Left ventricle myocardium inferior (tissue), 1 donor: ENCODE measurements around the gene INAFM2. TPM values are rescaled to one million over a fixed set of nuclear protein-coding genes. Genes with fewer than 3 reads are reported as not detected.

Source experiments
- DNase-seq: peaks from one replicate; pipeline ENCODE4 v3.0.0-alpha.2; 2020
- H3K27ac ChIP-seq: fragments of 200-600 bp; replicated peaks from 2 replicates; pipeline ENCODE4 v1.8.0; 2021
- H3K27me3 ChIP-seq: fragments of 200-600 bp; 2 replicates; pipeline ENCODE4 v1.8.0; 2021; ENCODE audit warnings: low read depth
- H3K36me3 ChIP-seq: fragments of 200-600 bp; 2 replicates; pipeline ENCODE4 v1.8.0; 2021
- H3K4me1 ChIP-seq: fragments of 200-600 bp; 2 replicates; pipeline ENCODE4 v1.8.0; 2021
- H3K4me3 ChIP-seq: fragments of 200-600 bp; 2 replicates; pipeline ENCODE4 v1.8.0; 2021; ENCODE audit warnings: mild to moderate bottlenecking, moderate library complexity
- H3K9me3 ChIP-seq: fragments of 200-600 bp; replicated peaks from 2 replicates; pipeline ENCODE4 v1.8.0; 2021
- intact Hi-C: fragments of 100-400 bp; cut with micrococcal nuclease; formaldehyde crosslinking; loops from one replicate; pipeline ENCODE4 v1.11.0; 2022
- total RNA-seq: library from RNA; stranded (reverse); fragmentation: NEBNext Ultra II Directional; extraction: Animal tissue kit (Norgen Biotek cat#: 25700); gene quantifications from one replicate; pipeline ENCODE4 v1.2.1, GENCODE V29; 2021
- TF ChIP-seq, protein P1 (sequence below): fragments of 200-600 bp; IDR thresholded peaks from 2 replicates; pipeline ENCODE4 v1.8.0; 2021; ENCODE audit warnings: antibody characterized with exemption, mild to moderate bottlenecking, borderline replicate concordance
- donor health status: DM: no; HTN: yes; CAD: no; lungs with severe emphysema.

INAFM2 gene
- total RNA-seq, 1 donor from 2014 or later, result 52.7 TPM

DNA sequence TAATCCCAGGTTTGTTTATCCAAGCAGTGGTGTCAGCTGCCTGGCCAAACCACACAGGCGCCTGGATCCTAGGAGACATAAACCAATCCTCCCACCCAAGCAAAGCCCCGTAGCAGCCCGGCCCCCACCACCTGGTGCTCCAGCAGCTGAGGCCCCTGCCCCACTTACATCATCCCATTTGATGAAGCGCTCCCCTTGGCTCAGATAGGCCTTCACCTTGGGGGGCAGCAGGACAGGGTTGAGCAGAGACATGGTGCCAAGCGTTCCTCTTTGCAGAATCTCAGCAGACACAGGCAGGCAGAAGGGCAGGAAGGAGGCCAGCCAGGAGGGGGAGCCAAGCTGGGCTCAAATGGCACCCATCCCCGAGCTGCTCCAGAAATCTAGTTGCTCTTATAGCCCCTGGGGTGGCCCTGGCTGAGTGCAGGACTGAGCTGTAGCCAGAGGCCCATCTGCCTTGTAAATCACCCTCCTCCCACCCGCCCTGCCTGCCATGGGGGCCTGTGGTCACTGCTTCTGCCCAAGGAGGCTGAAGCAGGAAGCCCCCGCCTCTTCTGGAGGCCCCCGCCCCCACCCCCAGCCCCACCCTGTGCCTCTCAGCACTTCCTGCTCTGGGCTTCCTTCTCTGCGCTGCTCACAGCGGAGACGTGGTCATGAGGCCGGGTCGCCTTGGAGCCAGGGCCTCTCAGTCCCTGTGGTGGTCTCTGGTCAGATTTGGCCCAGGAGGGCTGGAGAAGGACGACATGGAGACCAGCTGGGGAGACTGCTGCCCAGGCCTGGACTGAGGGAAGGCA lies 15.9 kb upstream of the INAFM2 start, which contains the start of gene PLCB2:
TSS of gene PLCB2 (minus strand) at position 515 of the 791 bp plus-strand sequence. CDS start at position 252, 263 bp downstream.
- H3K9me3 ChIP-seq, result no peaks in the 10 kb centered on the region
- H3K27ac ChIP-seq, result peak within 1 kb of the TSS; percentile 51
- TF ChIP-seq, protein P1, sequence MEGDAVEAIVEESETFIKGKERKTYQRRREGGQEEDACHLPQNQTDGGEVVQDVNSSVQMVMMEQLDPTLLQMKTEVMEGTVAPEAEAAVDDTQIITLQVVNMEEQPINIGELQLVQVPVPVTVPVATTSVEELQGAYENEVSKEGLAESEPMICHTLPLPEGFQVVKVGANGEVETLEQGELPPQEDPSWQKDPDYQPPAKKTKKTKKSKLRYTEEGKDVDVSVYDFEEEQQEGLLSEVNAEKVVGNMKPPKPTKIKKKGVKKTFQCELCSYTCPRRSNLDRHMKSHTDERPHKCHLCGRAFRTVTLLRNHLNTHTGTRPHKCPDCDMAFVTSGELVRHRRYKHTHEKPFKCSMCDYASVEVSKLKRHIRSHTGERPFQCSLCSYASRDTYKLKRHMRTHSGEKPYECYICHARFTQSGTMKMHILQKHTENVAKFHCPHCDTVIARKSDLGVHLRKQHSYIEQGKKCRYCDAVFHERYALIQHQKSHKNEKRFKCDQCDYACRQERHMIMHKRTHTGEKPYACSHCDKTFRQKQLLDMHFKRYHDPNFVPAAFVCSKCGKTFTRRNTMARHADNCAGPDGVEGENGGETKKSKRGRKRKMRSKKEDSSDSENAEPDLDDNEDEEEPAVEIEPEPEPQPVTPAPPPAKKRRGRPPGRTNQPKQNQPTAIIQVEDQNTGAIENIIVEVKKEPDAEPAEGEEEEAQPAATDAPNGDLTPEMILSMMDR, result peak; percentile 43
- H3K27me3 ChIP-seq, result peaks cover 12% of the 10 kb centered on the region
- DNase-seq, result peak; percentile 44
- H3K4me1 ChIP-seq, result peaks cover 8% of the 10 kb centered on the region
- intact Hi-C loops, result no loop called here
- no peaks in the 10 kb centered on the region for H3K36me3 ChIP-seq
- H3K4me3 ChIP-seq, result peak within 1 kb of the TSS; percentile 45

- intact Hi-C loops, result no loop called here
- no peak overlapping the region for H3K4me3 ChIP-seq
- no peak for DNase-seq
- H3K27ac ChIP-seq, result no peak overlapping the region
- peaks cover 8% of the 10 kb centered on the region for H3K27me3 ChIP-seq
- TF ChIP-seq, protein P1, result no peak
- peaks cover 20% of the 10 kb centered on the region for H3K4me1 ChIP-seq
- H3K9me3 ChIP-seq, result no peaks in the 10 kb centered on the region
- H3K36me3 ChIP-seq, result no peaks in the 10 kb centered on the region
Observed at GRCh38 chr15:40309344-40309862, 14.1 kb upstream of the INAFM2 start.

- Histone ChIP-seq H3K36me3 (no peaks in the 10 kb centered on the region), H3K4me3 (no peak overlapping the region), H3K27me3 (peaks cover 8% of the 10 kb centered on the region), H3K9me3 (no peaks in the 10 kb centered on the region), H3K27ac (no peak overlapping the region), H3K4me1 (peaks cover 20% of the 10 kb centered on the region)
- TF ChIP-seq, protein P1, result peak; percentile 81
- DNase-seq, result peak; percentile 62
- intact Hi-C loops, result no loop called here
Observed at GRCh38 chr15:40310001-40310959, 13.2 kb upstream of the INAFM2 start.

DNA sequence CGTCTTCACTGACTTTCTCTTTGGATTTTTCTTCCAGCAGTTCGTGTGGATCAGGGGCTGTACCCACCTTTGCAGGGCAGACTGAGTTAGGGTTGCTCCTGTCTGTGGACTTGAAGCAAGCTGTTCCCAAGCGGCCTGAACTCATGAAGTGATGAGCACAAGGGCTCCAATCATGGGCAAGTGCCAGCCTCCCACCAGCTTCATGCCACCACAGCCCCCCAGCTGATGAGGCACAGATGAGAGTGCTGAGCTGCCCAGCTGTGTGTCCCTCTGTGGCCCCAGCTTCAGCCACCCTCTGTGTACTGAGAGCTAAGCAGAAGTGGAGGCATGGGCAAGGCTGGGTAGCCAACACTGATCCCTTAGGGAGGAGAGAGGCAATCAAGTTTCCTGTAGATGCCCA lies 12.5 kb upstream of the INAFM2 start:
- Histone ChIP-seq H3K4me1 (peaks cover 20% of the 10 kb centered on the region), H3K27ac (no peak overlapping the region), H3K27me3 (peaks cover 8% of the 10 kb centered on the region), H3K9me3 (no peaks in the 10 kb centered on the region), H3K4me3 (no peak overlapping the region), H3K36me3 (no peaks in the 10 kb centered on the region)
- TF ChIP-seq, protein P1, result no peak
- no peak for DNase-seq
- intact Hi-C loops, result no loop called here
